Bone marrow (tissue), 2 donors: ENCODE data around the gene APOL1.
"Not testable (repeated sequence)": the region's sequence is repeated elsewhere in the genome, so short reads cannot be mapped to it uniquely, and the experiment has no call there.

Experiments used
- DNase-seq, 2 donors: peaks; one replicate each; lab custom pipeline; 2025; lab: John Stamatoyannopoulos, UW

The APOL1 gene

GRCh38 chr22:36267058-36267457 lies 14.1 kb downstream of the APOL1 start:
- no peak for DNase-seq

GRCh38 chr22:36267896-36268485 lies 15.1 kb downstream of the APOL1 start:
- no peak for DNase-seq

DNA sequence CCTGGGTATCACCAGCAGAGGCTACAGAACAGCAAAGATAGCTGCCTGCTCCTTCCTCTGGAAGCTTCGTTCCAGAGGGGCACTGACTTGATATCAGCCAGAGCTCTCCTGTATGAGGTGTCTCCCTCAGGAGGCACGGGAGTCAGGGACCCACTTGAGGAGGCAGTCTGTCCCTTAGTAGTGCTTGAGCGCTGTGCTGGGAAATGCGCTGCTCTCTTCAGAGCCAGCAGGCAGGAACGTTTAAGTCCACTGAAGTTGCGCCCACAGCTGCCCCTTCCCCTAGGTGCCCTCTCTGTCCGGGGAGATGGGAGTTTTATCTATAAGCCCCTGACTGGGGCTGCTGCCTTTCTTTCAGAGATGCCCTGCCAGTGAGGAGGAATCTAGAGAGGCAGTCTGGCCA lies 18.3 kb downstream of the APOL1 start:
- DNase-seq = not testable (repeated sequence)

- not testable (repeated sequence) for DNase-seq
Observed at GRCh38 chr22:36271951-36272350, 19.0 kb downstream of the APOL1 start.

DNA sequence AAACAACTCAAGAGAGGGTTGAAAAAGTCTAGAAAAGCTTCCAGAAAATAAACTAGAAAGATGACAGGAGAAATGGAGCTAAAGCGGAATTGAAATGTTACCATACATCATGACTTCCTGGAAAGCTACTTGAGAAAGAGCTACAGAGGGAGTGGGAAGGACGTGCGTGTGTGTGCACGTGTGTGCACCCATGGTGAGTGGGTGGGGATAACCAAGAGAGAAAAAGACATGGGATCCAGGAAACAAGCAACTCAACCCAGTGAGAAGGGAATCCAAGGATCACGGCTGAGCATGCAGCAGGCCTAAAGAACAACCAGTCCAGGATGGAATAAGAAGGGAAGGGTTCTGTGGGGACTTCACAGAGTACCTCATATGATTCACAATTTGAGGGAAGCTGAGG lies 21.6 kb downstream of the APOL1 start:
- no peak for DNase-seq

DNA sequence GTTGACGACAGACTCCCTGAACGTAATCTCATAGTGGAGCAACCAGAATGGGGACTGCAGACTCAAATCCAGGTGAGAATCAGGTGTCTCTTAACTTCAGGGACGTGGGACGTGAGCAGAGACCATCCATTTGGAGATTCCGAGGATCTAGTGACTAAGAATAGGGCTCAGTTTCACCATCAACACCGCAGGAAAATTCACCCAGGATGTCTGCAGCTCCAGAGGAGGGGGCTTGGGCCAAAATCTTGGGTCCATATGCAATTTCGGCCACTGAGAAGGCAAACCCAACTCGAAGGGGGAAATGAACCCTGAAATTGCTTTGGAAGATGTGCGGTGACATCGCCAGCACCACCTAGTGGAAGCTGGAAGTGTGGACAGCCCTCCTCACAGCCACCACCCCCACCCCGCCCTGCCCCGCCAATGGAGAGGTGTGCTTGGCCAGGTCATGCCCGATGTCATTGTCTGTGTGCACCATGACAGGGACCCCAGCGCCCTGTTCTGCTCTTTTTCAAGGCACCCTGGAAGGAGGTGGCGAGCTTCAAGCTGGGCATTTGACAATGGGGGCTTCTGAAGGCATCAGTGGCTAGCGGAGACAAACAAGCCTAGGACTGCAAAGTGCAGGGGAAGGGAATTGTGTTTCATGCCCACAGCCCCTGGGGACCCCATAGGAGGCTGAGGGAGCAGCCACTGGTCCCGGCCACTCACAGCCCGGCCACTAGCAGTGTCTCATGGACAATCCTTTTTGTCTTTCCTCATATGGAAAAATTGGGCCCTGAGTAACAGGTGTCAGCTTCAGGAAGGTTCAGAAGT lies 24.8 kb downstream of the APOL1 start:
- DNase-seq = peak; percentile 17 to 48

DNA sequence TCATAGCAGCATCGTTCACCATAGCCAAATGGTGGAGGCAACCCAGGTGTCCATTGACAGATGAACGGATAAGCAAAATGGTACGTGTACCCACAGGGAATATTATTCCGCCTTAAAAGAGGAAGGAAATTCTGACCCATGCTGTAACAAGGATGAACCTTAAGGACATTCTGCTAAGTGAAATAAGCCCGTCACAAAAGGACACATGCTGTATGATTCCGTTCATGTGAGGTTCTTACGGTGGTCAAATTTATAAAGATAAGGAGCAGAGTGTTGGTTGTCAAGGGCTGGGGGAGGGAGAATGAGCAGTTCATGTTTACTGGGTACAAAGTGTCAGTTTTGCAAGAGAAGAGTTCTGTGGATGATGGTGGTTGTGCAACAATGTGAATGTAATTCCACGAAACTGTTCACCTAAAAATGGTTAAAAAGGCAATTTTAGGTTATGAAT lies 26.3 kb downstream of the APOL1 start:
- DNase-seq = no peak

GRCh38 chr22:36280379-36280778 lies 27.4 kb downstream of the APOL1 start:
- DNase-seq = no peak

GRCh38 chr22:36281781-36282327 lies 28.9 kb downstream of the APOL1 start:
- DNase-seq = no peak

- DNase-seq = no peak
Observed at GRCh38 chr22:36282328-36282831, 29.4 kb downstream of the APOL1 start.

DNA sequence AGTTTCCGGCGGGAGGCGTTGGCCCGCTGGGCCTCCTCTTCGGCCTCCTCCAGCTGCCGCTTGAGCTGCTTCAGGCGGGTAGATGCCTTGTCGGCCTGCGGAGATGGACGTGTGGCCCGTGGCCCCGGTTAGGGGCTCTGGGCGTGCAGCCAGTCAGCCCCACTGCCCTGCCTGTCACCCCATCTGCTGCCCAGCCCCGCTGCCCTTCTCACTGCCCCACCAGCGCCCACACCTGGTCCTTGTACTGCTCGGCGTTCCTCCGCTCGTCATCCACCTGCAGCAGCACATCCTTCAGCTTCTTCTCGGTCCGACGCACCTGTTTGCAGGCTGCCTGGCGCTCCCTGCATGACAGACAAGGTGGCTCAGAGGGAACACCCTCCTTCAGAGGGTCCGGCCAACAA lies 31.2 kb downstream of the APOL1 start:
- DNase-seq = no peak

- no peak for DNase-seq
Observed at GRCh38 chr22:36285017-36285416, 32.1 kb downstream of the APOL1 start.

GRCh38 chr22:36285545-36285944 lies 32.6 kb downstream of the APOL1 start:
- DNase-seq = no peak

DNA sequence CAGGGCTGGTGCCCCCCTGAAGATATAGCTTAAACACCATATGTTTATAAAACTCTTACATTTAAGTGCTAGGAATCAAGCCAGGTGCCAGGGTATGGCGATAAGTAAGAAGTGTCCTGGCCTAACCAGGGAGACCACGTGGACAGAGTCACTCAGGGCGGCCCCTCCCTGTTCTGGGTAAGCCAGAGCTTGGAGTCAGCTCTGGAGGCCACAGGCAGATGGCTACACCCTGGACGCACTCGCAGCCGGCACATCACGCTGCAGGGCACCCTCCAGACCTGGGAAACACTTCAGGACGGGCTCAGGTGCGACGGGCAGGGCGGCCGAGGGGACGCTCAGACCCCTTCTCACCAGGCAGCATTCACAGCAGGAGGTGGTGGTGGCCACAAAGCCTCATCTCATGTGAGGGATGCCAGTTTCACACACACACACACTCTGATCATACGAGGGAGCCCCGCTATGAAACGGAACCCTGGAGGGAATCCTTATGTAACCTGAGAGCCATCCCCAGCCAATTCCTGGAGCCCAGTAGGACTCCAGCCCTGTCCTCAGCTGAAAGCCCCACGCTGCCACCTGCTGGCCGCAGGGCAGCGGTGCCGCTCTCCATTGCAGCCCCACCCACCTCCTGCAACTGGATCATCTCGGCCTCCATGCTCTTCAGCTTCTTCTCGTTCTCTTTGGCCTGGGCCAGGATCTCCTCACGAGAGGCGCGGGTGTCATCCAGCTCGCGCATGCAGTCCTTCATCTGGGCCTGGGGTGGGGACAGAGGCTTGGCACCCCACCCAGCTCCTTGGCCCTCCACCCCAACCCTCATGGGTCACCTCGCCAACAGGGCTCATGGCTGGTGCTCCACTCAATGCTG lies 33.4 kb downstream of the APOL1 start:
- peak in 1 of 2 donors; percentile 14 for DNase-seq

- no peak for DNase-seq
Observed at GRCh38 chr22:36287881-36288515, 35.1 kb downstream of the APOL1 start.

DNA sequence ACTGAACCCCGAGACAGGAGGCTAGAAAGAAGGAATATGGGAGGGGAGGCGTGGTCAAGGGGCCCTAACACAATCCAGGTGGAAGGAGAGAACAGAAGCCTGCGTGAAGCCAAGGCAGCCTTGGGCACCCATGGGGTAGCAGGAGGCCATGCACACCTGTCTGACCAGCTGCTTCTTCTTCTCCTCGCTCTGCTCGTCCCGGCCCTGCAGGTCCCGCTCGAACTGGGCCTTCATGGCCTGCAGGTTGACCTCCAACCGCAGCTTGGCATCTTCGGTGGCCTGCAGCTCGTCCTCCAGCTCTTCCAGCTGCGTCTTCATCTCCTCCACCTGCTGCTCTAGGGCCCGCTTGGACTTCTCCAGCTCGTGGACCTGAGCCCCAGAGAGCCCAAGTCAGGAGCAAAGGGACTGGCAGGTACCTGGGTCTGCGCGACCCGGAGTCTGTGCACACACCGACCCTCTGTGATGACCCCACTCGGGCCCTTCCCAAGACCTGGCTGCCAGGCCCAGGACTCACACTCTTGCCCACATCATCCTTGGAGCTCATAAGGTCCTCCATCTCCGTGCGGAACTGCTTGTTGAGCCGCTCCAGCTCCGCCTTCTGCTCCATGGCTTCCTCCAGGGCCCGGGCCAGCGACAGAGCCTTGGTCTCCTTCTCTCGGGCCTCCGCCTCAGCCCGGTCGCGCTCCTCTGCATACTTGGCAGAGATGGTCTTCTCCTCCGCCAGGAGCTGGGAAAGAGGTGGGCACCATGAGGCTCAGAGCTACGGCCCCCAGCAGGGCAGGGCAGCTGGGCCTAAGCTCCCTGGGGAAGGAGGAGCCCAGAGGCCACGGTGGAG lies 35.9 kb downstream of the APOL1 start:
- DNase-seq = no peak

- no peak for DNase-seq
Observed at GRCh38 chr22:36289406-36289870, 36.5 kb downstream of the APOL1 start.

GRCh38 chr22:36289948-36290371 lies 37.0 kb downstream of the APOL1 start:
- DNase-seq = not testable (repeated sequence)

GRCh38 chr22:36290391-36291075 lies 37.6 kb downstream of the APOL1 start:
- DNase-seq = not testable (repeated sequence)
